AG04450 (cell line): ENCODE results near the gene SYNE3. TPM values are rescaled to one million over a fixed set of nuclear protein-coding genes. Genes with fewer than 3 reads are reported as not detected.

Experiments
- CTCF ChIA-PET: fragments of 300-600, 350-600 bp; formaldehyde crosslinking; extraction: SDS; loops from one replicate; lab custom pipeline; 2022; ENCODE audit warnings: antibody characterized with exemption, inconsistent platforms; lab: Charles Lee
- POLR2A ChIA-PET: fragments of 350-600 bp; formaldehyde crosslinking; extraction: SDS; loops from one replicate; lab custom pipeline; 2021; ENCODE audit warnings: antibody characterized with exemption, inconsistent platforms; lab: Yijun Ruan, JAX
- DNase-seq: peaks from one replicate; pipeline ENCODE4 v3.0.0-alpha.2; 2011; ENCODE audit warnings: low read depth, low spot score
- H3K27ac ChIP-seq: one replicate; pipeline ENCODE4 v1.5.1; 2012; ENCODE audit warnings: low read depth, low read length, control low read depth
- H3K27me3 ChIP-seq: one replicate; pipeline ENCODE4 v1.6.0; 2012; ENCODE audit warnings: low read length; ENCODE audit not compliant: control insufficient read depth, insufficient read depth
- H3K4me3 ChIP-seq: 2 replicates; pipeline ENCODE4 v1.5.1; 2011; ENCODE audit warnings: mild to moderate bottlenecking, low read depth, low read length, control low read depth
- H3K9me3 ChIP-seq: 2 replicates; pipeline ENCODE4 v1.5.1; 2012; ENCODE audit warnings: low read length; ENCODE audit not compliant: control insufficient read depth, insufficient read depth
- polyA plus RNA-seq: library from polyadenylated mRNA; depleted of rRNA; stranded (reverse); fragments of >200 nt; gene quantifications from 2 replicates; pipeline ENCODE4 v1.2.3, GENCODE V29; 2011
- TF ChIP-seq, protein P1 (sequence below): IDR thresholded peaks from 2 replicates; pipeline ENCODE4 v1.5.1; 2011; ENCODE audit warnings: low read depth, low read length, control low read depth, inconsistent platforms

Gene SYNE3
- polyA plus RNA-seq, 1 experiment, result 4.2 TPM

DNA sequence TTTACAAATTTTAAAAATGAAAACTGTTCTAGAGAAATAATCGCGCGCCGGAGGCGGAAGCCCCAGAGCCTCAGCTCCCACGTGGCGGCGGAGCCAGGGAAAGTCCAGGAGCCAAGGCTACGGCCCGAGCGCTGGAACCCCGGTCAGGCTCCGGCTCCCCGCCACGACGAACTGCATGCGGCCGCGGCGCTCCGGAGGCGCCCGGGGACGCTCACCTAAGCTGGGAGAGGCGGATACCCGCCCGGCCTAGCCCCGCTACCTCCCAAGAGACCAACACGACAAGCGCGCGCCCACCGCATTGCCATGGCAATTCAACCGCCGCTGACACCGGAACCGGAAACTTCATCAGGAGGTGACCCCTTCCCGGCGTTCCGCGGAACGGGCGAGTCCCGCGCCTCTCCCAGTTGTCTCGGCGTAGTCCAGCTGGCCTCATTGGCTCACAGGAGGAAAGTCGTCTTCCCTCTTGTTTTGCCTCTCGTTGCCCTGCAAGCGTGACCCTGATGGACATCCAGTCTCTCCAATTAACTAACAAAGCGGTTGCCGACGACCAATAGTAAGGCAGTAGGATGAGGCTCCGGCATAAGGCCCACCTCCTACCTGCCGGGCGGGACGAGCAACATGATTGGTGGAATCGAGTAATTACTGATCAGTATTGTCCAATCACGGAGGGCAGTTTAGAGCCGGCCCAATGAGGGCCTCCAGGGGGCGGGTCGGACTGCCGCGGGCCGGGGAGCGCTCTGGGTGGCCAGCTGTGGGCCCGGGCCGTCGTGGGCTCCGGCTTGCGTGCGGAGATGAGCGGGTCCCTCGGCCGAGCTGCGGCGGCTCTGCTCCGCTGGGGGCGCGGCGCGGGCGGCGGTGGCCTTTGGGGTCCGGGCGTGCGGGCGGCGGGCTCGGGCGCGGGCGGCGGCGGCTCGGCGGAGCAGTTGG is 18.1 kb upstream of the SYNE3 start, which contains the start of gene GLRX5:
Gene GLRX5 (plus strand): TSS at position 752 of the 927 bp plus-strand sequence. CDS start 40 bp downstream, at position 792.
- ChIA-PET POLR2A (interaction anchor here (0.7 to 2.1 kb wide), 7 partner anchors 8 to 61 kb away, joined by 3 to 9 read pairs (median 3); partner anchors contain the start of gene SYNE3), CTCF (interaction anchor here (1.1 to 1.9 kb wide), 2 partner anchors 92 to 107 kb away, joined by 6 to 11 read pairs; no protein-coding TSS in a partner anchor)
- TF ChIP-seq, protein P1, sequence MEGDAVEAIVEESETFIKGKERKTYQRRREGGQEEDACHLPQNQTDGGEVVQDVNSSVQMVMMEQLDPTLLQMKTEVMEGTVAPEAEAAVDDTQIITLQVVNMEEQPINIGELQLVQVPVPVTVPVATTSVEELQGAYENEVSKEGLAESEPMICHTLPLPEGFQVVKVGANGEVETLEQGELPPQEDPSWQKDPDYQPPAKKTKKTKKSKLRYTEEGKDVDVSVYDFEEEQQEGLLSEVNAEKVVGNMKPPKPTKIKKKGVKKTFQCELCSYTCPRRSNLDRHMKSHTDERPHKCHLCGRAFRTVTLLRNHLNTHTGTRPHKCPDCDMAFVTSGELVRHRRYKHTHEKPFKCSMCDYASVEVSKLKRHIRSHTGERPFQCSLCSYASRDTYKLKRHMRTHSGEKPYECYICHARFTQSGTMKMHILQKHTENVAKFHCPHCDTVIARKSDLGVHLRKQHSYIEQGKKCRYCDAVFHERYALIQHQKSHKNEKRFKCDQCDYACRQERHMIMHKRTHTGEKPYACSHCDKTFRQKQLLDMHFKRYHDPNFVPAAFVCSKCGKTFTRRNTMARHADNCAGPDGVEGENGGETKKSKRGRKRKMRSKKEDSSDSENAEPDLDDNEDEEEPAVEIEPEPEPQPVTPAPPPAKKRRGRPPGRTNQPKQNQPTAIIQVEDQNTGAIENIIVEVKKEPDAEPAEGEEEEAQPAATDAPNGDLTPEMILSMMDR, result no peak
- Histone ChIP-seq H3K9me3 (no peaks in the 10 kb centered on the region), H3K4me3 (peak within 1 kb of the TSS; percentile 83), H3K27ac (peak within 1 kb of the TSS; percentile 90), H3K27me3 (no peaks in the 10 kb centered on the region)
- peak; percentile 100 for DNase-seq

DNA sequence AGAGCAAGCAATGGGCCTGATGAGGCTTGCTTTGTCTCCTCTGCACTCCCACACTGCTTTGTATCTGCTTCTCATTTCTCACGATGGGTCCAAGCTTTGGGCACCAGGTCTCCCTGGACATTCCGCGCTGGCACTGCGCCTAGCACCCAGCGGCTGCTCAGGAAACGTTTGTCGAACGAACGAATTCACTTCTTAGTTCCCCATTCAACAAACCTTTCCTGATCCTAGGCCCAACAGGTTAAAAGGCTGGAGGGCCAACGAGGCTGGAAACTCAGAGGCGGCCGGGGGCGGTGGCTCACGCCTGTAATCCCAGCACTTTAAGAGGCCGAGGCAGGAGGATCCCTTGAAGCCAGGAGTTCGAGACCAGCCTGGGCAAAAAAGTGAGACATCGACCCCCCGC is 17.4 kb upstream of the SYNE3 start:
- CTCF ChIA-PET, result interaction anchor here (1.1 to 1.9 kb wide), 2 partner anchors 91 to 107 kb away, joined by 6 to 11 read pairs; no protein-coding TSS in a partner anchor
- TF ChIP-seq, protein P1, result no peak
- Histone ChIP-seq H3K27me3 (no peaks in the 10 kb centered on the region), H3K9me3 (no peaks in the 10 kb centered on the region), H3K4me3 (peak overlapping the region; percentile 83), H3K27ac (peak overlapping the region; percentile 90)
- no peak for DNase-seq
- POLR2A ChIA-PET, result interaction anchor here (0.7 to 2.1 kb wide), 4 partner anchors 8 to 30 kb away, joined by 3 to 9 read pairs (median 4); no protein-coding TSS in a partner anchor

DNA sequence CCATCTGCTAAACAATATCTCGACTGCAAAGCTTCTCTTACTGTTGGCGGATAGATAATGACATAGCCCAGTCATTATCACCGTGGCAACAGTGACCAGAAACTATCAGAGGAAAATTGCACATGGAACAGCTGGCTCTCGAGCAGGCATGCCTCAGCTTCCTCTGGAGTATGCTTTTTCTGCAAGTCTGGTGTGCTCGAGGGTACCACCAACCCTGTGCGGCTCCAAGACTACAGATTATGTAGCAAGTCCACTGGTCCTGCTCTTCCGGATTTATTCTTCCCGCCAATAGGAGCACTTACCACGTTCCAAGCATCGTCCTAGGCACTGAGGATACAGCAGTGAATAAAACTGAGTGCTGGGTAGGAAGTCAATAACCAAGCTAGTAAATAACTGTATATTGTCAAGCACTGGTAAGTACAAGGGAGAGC is 17.0 kb upstream of the SYNE3 start:
- Histone ChIP-seq H3K27ac (peak overlapping the region; percentile 90), H3K4me3 (peak overlapping the region; percentile 83), H3K27me3 (no peaks in the 10 kb centered on the region), H3K9me3 (no peaks in the 10 kb centered on the region)
- ChIA-PET CTCF (interaction anchor here (1.1 to 1.9 kb wide), 2 partner anchors 91 to 106 kb away, joined by 6 to 11 read pairs; no protein-coding TSS in a partner anchor), POLR2A (interaction anchor here (0.7 to 2.1 kb wide), 3 partner anchors 10 to 18 kb away, joined by 3 to 9 read pairs (median 6); no protein-coding TSS in a partner anchor)
- TF ChIP-seq, protein P1, result no peak
- no peak for DNase-seq

DNA sequence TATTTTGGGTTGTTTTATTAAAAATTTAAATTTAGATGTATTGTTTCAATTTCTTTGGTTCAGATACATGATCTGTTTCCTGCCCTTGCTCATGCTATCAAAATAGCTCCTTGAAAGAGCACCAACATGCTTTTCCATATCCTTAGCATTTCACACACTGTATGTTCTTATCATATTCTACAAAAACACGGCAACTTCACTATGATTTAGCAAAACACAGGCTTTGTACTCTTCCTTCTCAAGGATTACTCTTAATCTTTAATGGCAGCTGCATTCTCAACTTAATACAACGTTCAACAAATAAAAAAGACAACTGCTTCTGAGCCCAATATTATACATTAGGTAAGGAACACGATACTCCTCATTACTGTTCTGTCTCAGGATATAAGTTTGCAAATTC is 15.5 kb upstream of the SYNE3 start:
- H3K4me3 ChIP-seq, result peak overlapping the region; percentile 83
- no peaks in the 10 kb centered on the region for H3K27me3 ChIP-seq
- no peak for DNase-seq
- CTCF ChIA-PET, result no interaction called here
- H3K9me3 ChIP-seq, result no peaks in the 10 kb centered on the region
- H3K27ac ChIP-seq, result peak overlapping the region; percentile 62
- TF ChIP-seq, protein P1, result no peak
- POLR2A ChIA-PET, result no interaction called here
